ENCODE measurements around the gene CLNK.

CLNK gene

GRCh38 chr4:10664408-10664807 lies 20.2 kb downstream of the CLNK start:
- no peak for TF ChIP-seq FOXP2 (optimal IDR thresholded peaks at IDR 0.05; ENCODE audit: borderline replicate concordance, extremely low read depth, extremely low read length, insufficient read depth)
- no peak for TF ChIP-seq POLR2AphosphoS5 (IDR thresholded peaks at IDR 0.05; ENCODE audit: low read depth, low read length)
- no peak for TF ChIP-seq TAF1 (IDR thresholded peaks at IDR 0.05; ENCODE audit: borderline replicate concordance, insufficient read depth, low read length)
- TF ChIP-seq, protein P1, sequence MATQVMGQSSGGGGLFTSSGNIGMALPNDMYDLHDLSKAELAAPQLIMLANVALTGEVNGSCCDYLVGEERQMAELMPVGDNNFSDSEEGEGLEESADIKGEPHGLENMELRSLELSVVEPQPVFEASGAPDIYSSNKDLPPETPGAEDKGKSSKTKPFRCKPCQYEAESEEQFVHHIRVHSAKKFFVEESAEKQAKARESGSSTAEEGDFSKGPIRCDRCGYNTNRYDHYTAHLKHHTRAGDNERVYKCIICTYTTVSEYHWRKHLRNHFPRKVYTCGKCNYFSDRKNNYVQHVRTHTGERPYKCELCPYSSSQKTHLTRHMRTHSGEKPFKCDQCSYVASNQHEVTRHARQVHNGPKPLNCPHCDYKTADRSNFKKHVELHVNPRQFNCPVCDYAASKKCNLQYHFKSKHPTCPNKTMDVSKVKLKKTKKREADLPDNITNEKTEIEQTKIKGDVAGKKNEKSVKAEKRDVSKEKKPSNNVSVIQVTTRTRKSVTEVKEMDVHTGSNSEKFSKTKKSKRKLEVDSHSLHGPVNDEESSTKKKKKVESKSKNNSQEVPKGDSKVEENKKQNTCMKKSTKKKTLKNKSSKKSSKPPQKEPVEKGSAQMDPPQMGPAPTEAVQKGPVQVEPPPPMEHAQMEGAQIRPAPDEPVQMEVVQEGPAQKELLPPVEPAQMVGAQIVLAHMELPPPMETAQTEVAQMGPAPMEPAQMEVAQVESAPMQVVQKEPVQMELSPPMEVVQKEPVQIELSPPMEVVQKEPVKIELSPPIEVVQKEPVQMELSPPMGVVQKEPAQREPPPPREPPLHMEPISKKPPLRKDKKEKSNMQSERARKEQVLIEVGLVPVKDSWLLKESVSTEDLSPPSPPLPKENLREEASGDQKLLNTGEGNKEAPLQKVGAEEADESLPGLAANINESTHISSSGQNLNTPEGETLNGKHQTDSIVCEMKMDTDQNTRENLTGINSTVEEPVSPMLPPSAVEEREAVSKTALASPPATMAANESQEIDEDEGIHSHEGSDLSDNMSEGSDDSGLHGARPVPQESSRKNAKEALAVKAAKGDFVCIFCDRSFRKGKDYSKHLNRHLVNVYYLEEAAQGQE (IDR thresholded peaks at IDR 0.05; ENCODE audit: insufficient read depth in 1 of 2, low read depth in 2 of 2, low read length in 2 of 2), result no peak
- TF ChIP-seq SIN3A (IDR thresholded peaks at IDR 0.05; ENCODE audit: borderline replicate concordance, insufficient read depth, low read length), result no peak

GRCh38 chr4:10662937-10663336 lies 21.6 kb downstream of the CLNK start:
- TF ChIP-seq TAF1 (IDR thresholded peaks at IDR 0.05; ENCODE audit: borderline replicate concordance, insufficient read depth, low read length) (no peak), SIN3A (IDR thresholded peaks at IDR 0.05; ENCODE audit: borderline replicate concordance, insufficient read depth, low read length) (no peak), FOXP2 (optimal IDR thresholded peaks at IDR 0.05; ENCODE audit: borderline replicate concordance, extremely low read depth, extremely low read length, insufficient read depth) (no peak), POLR2AphosphoS5 (IDR thresholded peaks at IDR 0.05; ENCODE audit: low read depth, low read length) (no peak)
- TF ChIP-seq, protein P1 (IDR thresholded peaks at IDR 0.05; ENCODE audit: insufficient read depth in 1 of 2, low read depth in 2 of 2, low read length in 2 of 2), result no peak

DNA sequence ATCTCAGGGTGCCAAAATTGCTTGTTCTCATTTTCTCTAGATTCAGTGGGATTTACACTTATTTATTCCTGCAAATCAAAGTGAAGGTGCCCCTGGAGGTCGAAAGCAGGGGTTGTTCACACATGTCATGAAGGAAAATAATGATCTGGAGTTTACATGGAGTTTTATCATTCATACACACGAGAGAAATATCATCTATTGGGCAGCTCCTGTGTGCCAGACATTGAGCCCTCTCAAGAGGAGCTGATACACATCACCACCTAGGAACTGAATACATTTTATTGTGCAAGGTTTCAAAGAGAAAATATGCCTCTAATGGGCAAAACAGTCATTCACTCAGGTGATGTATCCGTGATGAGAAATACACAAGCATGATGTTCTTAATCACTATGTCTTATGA lies 23.5 kb downstream of the CLNK start:
- TF ChIP-seq SIN3A (IDR thresholded peaks at IDR 0.05; ENCODE audit: borderline replicate concordance, insufficient read depth, low read length) (no peak), TAF1 (IDR thresholded peaks at IDR 0.05; ENCODE audit: borderline replicate concordance, insufficient read depth, low read length) (no peak), POLR2AphosphoS5 (IDR thresholded peaks at IDR 0.05; ENCODE audit: low read depth, low read length) (no peak), FOXP2 (optimal IDR thresholded peaks at IDR 0.05; ENCODE audit: borderline replicate concordance, extremely low read depth, extremely low read length, insufficient read depth) (no peak)
- TF ChIP-seq, protein P1 (IDR thresholded peaks at IDR 0.05; ENCODE audit: insufficient read depth in 1 of 2, low read depth in 2 of 2, low read length in 2 of 2), result no peak

DNA sequence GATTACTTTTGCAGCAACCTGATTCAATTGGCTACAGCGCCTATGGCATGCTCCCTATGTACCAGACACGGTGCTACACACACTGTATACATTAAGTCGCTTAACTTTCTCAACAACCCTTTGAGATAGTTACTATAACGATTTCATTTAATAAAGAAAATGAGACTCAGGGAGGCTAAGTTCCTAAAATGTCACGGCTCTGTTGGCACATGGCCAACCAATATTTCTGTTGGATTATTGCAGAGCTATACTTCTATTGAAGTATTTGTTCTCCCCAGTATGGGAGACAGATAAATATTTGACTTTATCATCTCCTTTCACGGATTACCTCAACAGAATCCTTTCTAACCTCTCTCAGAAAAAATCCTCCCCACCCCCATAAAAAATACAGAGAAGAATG lies 25.3 kb downstream of the CLNK start:
- TF ChIP-seq, protein P1 (IDR thresholded peaks at IDR 0.05; ENCODE audit: insufficient read depth in 1 of 2, low read depth in 2 of 2, low read length in 2 of 2), result no peak
- TF ChIP-seq SIN3A (IDR thresholded peaks at IDR 0.05; ENCODE audit: borderline replicate concordance, insufficient read depth, low read length), result no peak
- TF ChIP-seq TAF1 (IDR thresholded peaks at IDR 0.05; ENCODE audit: borderline replicate concordance, insufficient read depth, low read length), result no peak
- TF ChIP-seq POLR2AphosphoS5 (IDR thresholded peaks at IDR 0.05; ENCODE audit: low read depth, low read length), result no peak
- no peak for TF ChIP-seq FOXP2 (optimal IDR thresholded peaks at IDR 0.05; ENCODE audit: borderline replicate concordance, extremely low read depth, extremely low read length, insufficient read depth)

- TF ChIP-seq POLR2AphosphoS5 (IDR thresholded peaks at IDR 0.05; ENCODE audit: low read depth, low read length) (no peak), FOXP2 (optimal IDR thresholded peaks at IDR 0.05; ENCODE audit: borderline replicate concordance, extremely low read depth, extremely low read length, insufficient read depth) (no peak), TAF1 (IDR thresholded peaks at IDR 0.05; ENCODE audit: borderline replicate concordance, insufficient read depth, low read length) (no peak), SIN3A (IDR thresholded peaks at IDR 0.05; ENCODE audit: borderline replicate concordance, insufficient read depth, low read length) (no peak)
- TF ChIP-seq, protein P1 (IDR thresholded peaks at IDR 0.05; ENCODE audit: insufficient read depth in 1 of 2, low read depth in 2 of 2, low read length in 2 of 2), result no peak
Measured at GRCh38 chr4:10656988-10657387, 27.6 kb downstream of the CLNK start.

All from PFSK-1 (cell line).